OCI-LY7 (cell line): ENCODE results near the gene KCNJ15. TPM values are rescaled to one million over a fixed set of nuclear protein-coding genes. Genes with fewer than 3 reads are reported as not detected.

Experiments used
- BruUV-seq: library from RNA; stranded (reverse); fragments of 400-500 nt; replicated peaks from 2 replicates; lab custom pipeline; 2021; lab: Mats Ljungman, UMichigan
- CTCF ChIA-PET: fragments of 300-600 bp; sonication (Branson Sonifier 250); formaldehyde crosslinking; loops from one replicate; lab custom pipeline; 2022; ENCODE audit warnings: antibody characterized with exemption; ENCODE audit not compliant: unreplicated experiment; lab: Charles Lee
- POLR2A ChIA-PET: fragments of 300-600 bp; sonication (Branson Sonifier 250); formaldehyde crosslinking; loops from one replicate; lab custom pipeline; 2022; ENCODE audit warnings: antibody characterized with exemption; lab: Charles Lee
- DNase-seq: peaks from one replicate; pipeline ENCODE4 v3.0.0-alpha.2; 2015; ENCODE audit warnings: low spot score
- H2AFZ ChIP-seq: fragments of 200-600 bp; sonication (generic), shearing (Covaris generic); 2 replicates; pipeline ENCODE4 v1.6.1; 2014; ENCODE audit warnings: mild to moderate bottlenecking, antibody characterized with exemption, low read length, moderate library complexity
- H3K27ac ChIP-seq: fragments of 200-600 bp; sonication (generic); 2 replicates; pipeline ENCODE4 v1.5.1; 2014; ENCODE audit warnings: mixed run types, low read depth, mild to moderate bottlenecking, moderate library complexity, low read length, inconsistent platforms; ENCODE audit not compliant: poor library complexity, severe bottlenecking
- H3K36me3 ChIP-seq: fragments of 200-600 bp; sonication (generic); 2 replicates; pipeline ENCODE4 v1.6.1; 2014; ENCODE audit warnings: mild to moderate bottlenecking, antibody characterized with exemption, low read length, moderate library complexity, mixed read lengths; ENCODE audit not compliant: insufficient read depth
- H3K4me1 ChIP-seq: fragments of 200-600 bp; sonication (generic); 2 replicates; pipeline ENCODE4 v1.5.1; 2014; ENCODE audit warnings: mild to moderate bottlenecking, low read length; ENCODE audit not compliant: insufficient read depth, poor library complexity, severe bottlenecking
- H3K4me2 ChIP-seq: fragments of 200-600 bp; sonication (generic); 2 replicates; pipeline ENCODE4 v1.6.1; 2014; ENCODE audit warnings: mild to moderate bottlenecking, low read length
- H3K4me3 ChIP-seq: fragments of 200-600 bp; sonication (generic); 2 replicates; pipeline ENCODE4 v1.5.1; 2014; ENCODE audit warnings: mild to moderate bottlenecking, low read depth, low read length; ENCODE audit not compliant: poor library complexity, severe bottlenecking
- H3K79me2 ChIP-seq: fragments of 200-600 bp; sonication (generic); 2 replicates; pipeline ENCODE4 v1.6.1; 2016; ENCODE audit warnings: low read depth, mild to moderate bottlenecking, low read length, moderate library complexity, mixed read lengths; ENCODE audit not compliant: insufficient read depth
- H3K9me2 ChIP-seq: fragments of 200-600 bp; sonication (generic); 2 replicates; pipeline ENCODE4 v1.6.1; 2016; ENCODE audit warnings: mild to moderate bottlenecking, low read length, mixed read lengths; ENCODE audit not compliant: insufficient read depth
- H3K9me3 ChIP-seq: fragments of 200-600 bp; sonication (generic); 2 replicates; pipeline ENCODE4 v1.6.1; 2014; ENCODE audit warnings: mild to moderate bottlenecking, mixed run types, low read length, mixed read lengths
- H4K20me1 ChIP-seq: fragments of 200-600 bp; sonication (generic); 2 replicates; pipeline ENCODE4 v1.6.1; 2014; ENCODE audit warnings: mild to moderate bottlenecking, antibody characterized with exemption, low read length, moderate library complexity, mixed read lengths; ENCODE audit not compliant: insufficient read depth
- EZH2phosphoT487 ChIP-seq: fragments of 200-600 bp; sonication (generic); IDR thresholded peaks from 2 replicates; pipeline ENCODE4 v1.6.1; 2018; ENCODE audit warnings: low read depth, borderline replicate concordance, mild to moderate bottlenecking, mixed run types, antibody characterized with exemption, low read length, moderate library complexity, mixed read lengths
- intact Hi-C: fragments of 100-400 bp; cut with micrococcal nuclease; formaldehyde crosslinking; loops from one replicate; pipeline ENCODE4 v1.10.0; 2022; ENCODE audit not compliant: unreplicated experiment
- total RNA-seq, 2 experiments: library from RNA; depleted of rRNA in 1 of 2; stranded (reverse); fragments of >200 nt in 1 of 2; shearing (Covaris generic) in 1 of 2; gene quantifications; 2 replicates each; pipeline ENCODE4 v1.2.3, GENCODE V29; 2014 to 2022
- TF ChIP-seq, protein P1 (sequence below): fragments of 200-600 bp; sonication (generic); conservative IDR thresholded peaks from 2 replicates; pipeline ENCODE4 v1.5.1; 2014; ENCODE audit warnings: mild to moderate bottlenecking, antibody characterized with exemption, low read length, moderate library complexity, mixed read lengths

Gene KCNJ15
- total RNA-seq, 2 experiments from 2014 or later = not detected

DNA sequence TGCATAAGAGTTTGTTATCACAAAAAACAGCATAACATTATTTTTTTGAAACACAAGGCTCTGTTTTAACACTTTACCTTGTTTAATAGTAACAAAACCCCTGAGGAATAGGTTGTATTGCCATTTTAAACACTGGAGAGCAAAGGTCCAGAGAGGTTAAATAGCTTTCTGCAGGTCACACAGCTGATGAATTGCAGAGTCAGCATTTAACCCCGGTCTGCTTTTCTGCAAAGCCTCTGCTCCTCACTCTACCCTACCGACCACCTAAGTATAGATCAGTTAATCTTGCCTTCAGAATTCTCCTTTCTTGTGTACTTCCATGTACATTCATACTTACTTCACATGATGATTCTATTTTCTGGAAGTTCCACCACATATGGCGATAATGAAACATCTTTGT, 42.0 kb downstream of the KCNJ15 start:
- Histone ChIP-seq H3K27ac (no peak overlapping the region), H3K9me2 (no peaks in the 10 kb centered on the region), H2AFZ (no peak overlapping the region), H3K4me2 (no peak overlapping the region), H4K20me1 (no peaks in the 10 kb centered on the region), H3K4me1 (no peaks in the 10 kb centered on the region), H3K36me3 (no peaks in the 10 kb centered on the region), H3K79me2 (no peaks in the 10 kb centered on the region), H3K4me3 (no peak overlapping the region), H3K9me3 (no peaks in the 10 kb centered on the region)
- no peak for TF ChIP-seq EZH2phosphoT487
- TF ChIP-seq, protein P1, sequence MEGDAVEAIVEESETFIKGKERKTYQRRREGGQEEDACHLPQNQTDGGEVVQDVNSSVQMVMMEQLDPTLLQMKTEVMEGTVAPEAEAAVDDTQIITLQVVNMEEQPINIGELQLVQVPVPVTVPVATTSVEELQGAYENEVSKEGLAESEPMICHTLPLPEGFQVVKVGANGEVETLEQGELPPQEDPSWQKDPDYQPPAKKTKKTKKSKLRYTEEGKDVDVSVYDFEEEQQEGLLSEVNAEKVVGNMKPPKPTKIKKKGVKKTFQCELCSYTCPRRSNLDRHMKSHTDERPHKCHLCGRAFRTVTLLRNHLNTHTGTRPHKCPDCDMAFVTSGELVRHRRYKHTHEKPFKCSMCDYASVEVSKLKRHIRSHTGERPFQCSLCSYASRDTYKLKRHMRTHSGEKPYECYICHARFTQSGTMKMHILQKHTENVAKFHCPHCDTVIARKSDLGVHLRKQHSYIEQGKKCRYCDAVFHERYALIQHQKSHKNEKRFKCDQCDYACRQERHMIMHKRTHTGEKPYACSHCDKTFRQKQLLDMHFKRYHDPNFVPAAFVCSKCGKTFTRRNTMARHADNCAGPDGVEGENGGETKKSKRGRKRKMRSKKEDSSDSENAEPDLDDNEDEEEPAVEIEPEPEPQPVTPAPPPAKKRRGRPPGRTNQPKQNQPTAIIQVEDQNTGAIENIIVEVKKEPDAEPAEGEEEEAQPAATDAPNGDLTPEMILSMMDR = no peak
- DNase-seq = no peak
- BruUV-seq = no TSS peak
- ChIA-PET POLR2A (no interaction called here), CTCF (no interaction called here)
- intact Hi-C loops = no loop called here

DNA sequence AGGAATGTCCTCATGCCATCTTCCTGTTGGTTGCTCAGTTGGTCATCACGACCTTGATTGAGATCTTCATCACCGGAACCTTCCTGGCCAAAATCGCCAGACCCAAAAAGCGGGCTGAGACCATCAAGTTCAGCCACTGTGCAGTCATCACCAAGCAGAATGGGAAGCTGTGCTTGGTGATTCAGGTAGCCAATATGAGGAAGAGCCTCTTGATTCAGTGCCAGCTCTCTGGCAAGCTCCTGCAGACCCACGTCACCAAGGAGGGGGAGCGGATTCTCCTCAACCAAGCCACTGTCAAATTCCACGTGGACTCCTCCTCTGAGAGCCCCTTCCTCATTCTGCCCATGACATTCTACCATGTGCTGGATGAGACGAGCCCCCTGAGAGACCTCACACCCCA, 42.9 kb downstream of the KCNJ15 start:
- Histone ChIP-seq H3K79me2 (no peaks in the 10 kb centered on the region), H4K20me1 (no peaks in the 10 kb centered on the region), H3K9me3 (no peaks in the 10 kb centered on the region), H3K9me2 (no peaks in the 10 kb centered on the region), H3K4me1 (no peaks in the 10 kb centered on the region), H3K4me2 (no peak overlapping the region), H3K4me3 (no peak overlapping the region), H3K27ac (no peak overlapping the region), H3K36me3 (no peaks in the 10 kb centered on the region), H2AFZ (no peak overlapping the region)
- no peak for DNase-seq
- CTCF ChIA-PET = interaction anchor here (0.6 kb wide), 1 partner anchor 54 kb away, joined by 3 read pairs; no protein-coding TSS in a partner anchor
- TF ChIP-seq, protein P1 = no peak
- TF ChIP-seq EZH2phosphoT487 = no peak
- POLR2A ChIA-PET = no interaction called here
- no TSS peak for BruUV-seq
- intact Hi-C loops = no loop called here

DNA sequence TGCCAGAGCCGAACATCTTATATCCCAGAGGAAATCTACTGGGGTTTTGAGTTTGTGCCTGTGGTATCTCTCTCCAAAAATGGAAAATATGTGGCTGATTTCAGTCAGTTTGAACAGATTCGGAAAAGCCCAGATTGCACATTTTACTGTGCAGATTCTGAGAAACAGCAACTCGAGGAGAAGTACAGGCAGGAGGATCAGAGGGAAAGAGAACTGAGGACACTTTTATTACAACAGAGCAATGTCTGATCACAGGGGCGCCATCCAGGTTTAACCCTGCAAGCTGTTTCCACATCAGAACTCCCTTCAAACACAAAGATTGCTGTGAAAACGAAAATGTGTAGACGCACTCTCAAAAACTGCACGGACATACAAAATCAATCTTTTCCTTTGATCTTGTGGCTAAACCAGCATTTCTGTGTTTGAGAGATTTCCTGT, 43.4 kb downstream of the KCNJ15 start:
- no peaks in the 10 kb centered on the region for H3K79me2 ChIP-seq
- no TSS peak for BruUV-seq
- no peak for TF ChIP-seq EZH2phosphoT487
- TF ChIP-seq, protein P1 = no peak
- POLR2A ChIA-PET = no interaction called here
- no peaks in the 10 kb centered on the region for H3K9me3 ChIP-seq
- H2AFZ ChIP-seq = no peak overlapping the region
- CTCF ChIA-PET = interaction anchor here (0.6 kb wide), 1 partner anchor 53 kb away, joined by 3 read pairs; no protein-coding TSS in a partner anchor
- intact Hi-C loops = no loop called here
- no peaks in the 10 kb centered on the region for H4K20me1 ChIP-seq
- no peaks in the 10 kb centered on the region for H3K36me3 ChIP-seq
- no peak overlapping the region for H3K4me2 ChIP-seq
- DNase-seq = no peak
- H3K9me2 ChIP-seq = no peaks in the 10 kb centered on the region
- no peak overlapping the region for H3K4me3 ChIP-seq
- H3K27ac ChIP-seq = no peak overlapping the region
- no peaks in the 10 kb centered on the region for H3K4me1 ChIP-seq
